Transverse colon (tissue), 4 donors: ENCODE measurements around the gene STRAP. TPM values are rescaled to one million over a fixed set of nuclear protein-coding genes. Genes with fewer than 3 reads are reported as not detected.

Experiments
- DNase-seq: peaks from one replicate; pipeline ENCODE4 v3.0.0-alpha.2; 2019
- H3K27ac ChIP-seq, 4 donors: fragments of 200-600 bp; sonication (generic); 2 replicates each; pipeline ENCODE4 v1.5.1; 2016 to 2018; ENCODE audit warnings: inconsistent platforms in 4 of 4
- H3K27me3 ChIP-seq: fragments of 200-600 bp; sonication (generic); 2 replicates; pipeline ENCODE4 v1.5.1; 2017; ENCODE audit warnings: inconsistent platforms
- H3K36me3 ChIP-seq, 4 donors: fragments of 200-600 bp; sonication (generic); 2 replicates each; pipeline ENCODE4 v1.5.1; 2017 to 2019; ENCODE audit warnings: inconsistent platforms in 4 of 4
- H3K4me1 ChIP-seq, 4 donors: fragments of 200-600 bp; sonication (generic); 2 replicates each; pipeline ENCODE4 v1.5.1; 2017 to 2020; ENCODE audit warnings: inconsistent platforms in 4 of 4
- H3K4me3 ChIP-seq, 4 donors: fragments of 200-600 bp; sonication (generic); 1 replicate in 1 of 4; 2 replicates in 3 of 4; pipeline versions ENCODE4 v1.5.1 to v1.6.1; 2017 to 2019; ENCODE audit warnings: inconsistent platforms in 4 of 4
- H3K9me3 ChIP-seq, 2 donors: fragments of 200-600 bp; sonication (generic); 2 replicates each; pipeline ENCODE4 v1.5.1; 2017 to 2019; ENCODE audit warnings: inconsistent platforms in 2 of 2
- CTCF ChIP-seq, 5 experiments: fragments of 200-600 bp in 3 of 5; fragments of 450-650 bp in 2 of 5; sonication (generic) in 3 of 5; IDR thresholded peaks; 1 replicate in 2 of 5; 2 replicates in 3 of 5; pipeline ENCODE4 v1.5.1; 2016 to 2017; ENCODE audit warnings: antibody characterized with exemption in 5 of 5, inconsistent platforms in 3 of 5, mild to moderate bottlenecking in 2 of 5, moderate library complexity in 1 of 5
- EP300 ChIP-seq: sonication (generic); formaldehyde crosslinking; IDR thresholded peaks from one replicate; pipeline ENCODE4 v1.6.1; 2017; ENCODE audit warnings: antibody characterized with exemption, low read depth
- POLR2A ChIP-seq: fragments of 450-650 bp; IDR thresholded peaks from one replicate; pipeline ENCODE4 v1.6.1; 2016; ENCODE audit warnings: antibody characterized with exemption, mild to moderate bottlenecking, moderate library complexity
- POLR2AphosphoS5 ChIP-seq, 3 donors: sonication (generic); formaldehyde crosslinking; IDR thresholded peaks; one replicate each; pipeline ENCODE4 v1.6.1; 2016; ENCODE audit warnings: antibody characterized with exemption in 3 of 3
- WGBS, 2 donors: methylation state at CpG; one replicate each; pipeline ENCODE4 v1.1.5; 2018; ENCODE audit warnings: low coverage in 1 of 2; 5-methylcytosine and 5-hydroxymethylcytosine counted together
- in situ Hi-C, 4 donors: fragments of 200-750 bp; cut with MboI; loops; one replicate each; pipeline versions ENCODE4 v1.15.0 to v1.15.1; 2017; ENCODE audit warnings: low sequenced_read_pairs in 3 of 4, low pct_ligation_motif_present in 1 of 4, low pct_unique_long_range_greater_than_20kb in 1 of 4
- intact Hi-C: fragments of 100-400 bp; cut with DNase I; formaldehyde crosslinking; loops from one replicate; pipeline ENCODE4 v1.15.1; 2023; ENCODE audit warnings: low total_unique reads
- total RNA-seq, 4 donors: library from RNA; depleted of rRNA; stranded (reverse); fragments of >200 nt; gene quantifications; one replicate each; pipeline ENCODE4 v1.1.0, GENCODE V29; 2016

The STRAP gene
- total RNA-seq, 4 donors from 2014 or later, result 39.3 to 78.6 (median 48.6) TPM

GRCh38 chr12:15931590-15932053 is 49.4 kb downstream of the STRAP start:
- intact Hi-C loops (no loop called here), in situ Hi-C loops (no loop called here)
- Histone ChIP-seq H3K27ac (no peak overlapping the region), H3K4me1 (peaks cover 0 to 7% (median 0%) of the 10 kb centered on the region in 4 donors), H3K4me3 (no peak overlapping the region), H3K9me3 (no peaks in the 10 kb centered on the region), H3K36me3 (no peaks in the 10 kb centered on the region), H3K27me3 (no peaks in the 10 kb centered on the region)
- 80 to 82% methylated on average over 3 of the region's 3 CpGs for WGBS, 2 donors
- TF ChIP-seq POLR2AphosphoS5 (IDR thresholded peaks at IDR 0.05) (no peak), CTCF (IDR thresholded peaks at IDR 0.05) (no peak), EP300 (no peak), POLR2A (no peak)
- no peak for DNase-seq

GRCh38 chr12:15932327-15932726 is 50.1 kb downstream of the STRAP start:
- H3K4me3 ChIP-seq, result no peak overlapping the region
- H3K4me1 ChIP-seq, result peaks cover 0 to 7% (median 0%) of the 10 kb centered on the region in 4 donors
- no peaks in the 10 kb centered on the region for H3K36me3 ChIP-seq
- TF ChIP-seq POLR2AphosphoS5 (IDR thresholded peaks at IDR 0.05) (no peak), EP300 (no peak), CTCF (IDR thresholded peaks at IDR 0.05) (no peak), POLR2A (no peak)
- DNase-seq, result no peak
- no peak overlapping the region for H3K27ac ChIP-seq
- no peaks in the 10 kb centered on the region for H3K9me3 ChIP-seq
- intact Hi-C loops, result no loop called here
- no peaks in the 10 kb centered on the region for H3K27me3 ChIP-seq
- WGBS, 2 donors, result 85 to 89% methylated on average over 1 of the region's 1 CpG
- in situ Hi-C loops, result no loop called here

GRCh38 chr12:15932971-15933370 is 50.8 kb downstream of the STRAP start:
- in situ Hi-C loops (no loop called here), intact Hi-C loops (no loop called here)
- H3K4me1 ChIP-seq, result peaks cover 0 to 7% (median 0%) of the 10 kb centered on the region in 4 donors
- DNase-seq, result no peak
- H3K27ac ChIP-seq, result no peak overlapping the region
- no peaks in the 10 kb centered on the region for H3K36me3 ChIP-seq
- no peak for TF ChIP-seq POLR2AphosphoS5 (IDR thresholded peaks at IDR 0.05)
- no peak for TF ChIP-seq POLR2A
- TF ChIP-seq EP300, result no peak
- no peak for TF ChIP-seq CTCF (IDR thresholded peaks at IDR 0.05)
- no peaks in the 10 kb centered on the region for H3K27me3 ChIP-seq
- 82 to 89% methylated on average over 3 of the region's 3 CpGs for WGBS, 2 donors
- H3K9me3 ChIP-seq, result no peaks in the 10 kb centered on the region
- H3K4me3 ChIP-seq, result no peak overlapping the region

GRCh38 chr12:15933751-15934150 is 51.6 kb downstream of the STRAP start:
- WGBS, 2 donors, result 95% methylated on average over 3 of the region's 3 CpGs; no CpG with 5 or more reads in 1 of the 2 donors
- DNase-seq, result no peak
- H3K27ac ChIP-seq, result no peak overlapping the region

More at GRCh38 chr12:15933751-15934150, 51.6 kb downstream of the STRAP start:
- in situ Hi-C loops (no loop called here), intact Hi-C loops (no loop called here)
- no peaks in the 10 kb centered on the region for H3K27me3 ChIP-seq
- H3K36me3 ChIP-seq, result no peaks in the 10 kb centered on the region
- no peak overlapping the region for H3K4me3 ChIP-seq
- no peak for TF ChIP-seq POLR2AphosphoS5 (IDR thresholded peaks at IDR 0.05)
- no peak for TF ChIP-seq CTCF (IDR thresholded peaks at IDR 0.05)
- TF ChIP-seq EP300, result no peak
- no peak for TF ChIP-seq POLR2A
- peaks cover 0 to under 1% (median 0%) of the 10 kb centered on the region in 4 donors for H3K4me1 ChIP-seq
- H3K9me3 ChIP-seq, result peaks cover 0 to 1% of the 10 kb centered on the region in 2 donors
